Liver (tissue), 3 donors: ENCODE data around the gene BLNK.

Source experiments
- CTCF ChIP-seq: fragments of 150-350 bp; IDR thresholded peaks from 2 replicates; pipeline ENCODE4 v1.5.1; 2017; ENCODE audit warnings: improper control_type of control experiment, low read depth, low read length; ENCODE audit not compliant: missing input control
- RAD21 ChIP-seq, 2 donors: IDR thresholded peaks; 2 replicates each; pipeline ENCODE4 v1.6.1; 2016; ENCODE audit warnings: antibody characterized with exemption in 2 of 2, mild to moderate bottlenecking in 2 of 2
- donor health status: healthy.
- donor health status: healthy.

- no peak for TF ChIP-seq CTCF
- TF ChIP-seq RAD21 (IDR thresholded peaks at IDR 0.05) = no peak
Observed at GRCh38 chr10:96259150-96259549, 12.2 kb downstream of the BLNK start.
